ENCODE measurements around the gene NDUFV2.

DNA sequence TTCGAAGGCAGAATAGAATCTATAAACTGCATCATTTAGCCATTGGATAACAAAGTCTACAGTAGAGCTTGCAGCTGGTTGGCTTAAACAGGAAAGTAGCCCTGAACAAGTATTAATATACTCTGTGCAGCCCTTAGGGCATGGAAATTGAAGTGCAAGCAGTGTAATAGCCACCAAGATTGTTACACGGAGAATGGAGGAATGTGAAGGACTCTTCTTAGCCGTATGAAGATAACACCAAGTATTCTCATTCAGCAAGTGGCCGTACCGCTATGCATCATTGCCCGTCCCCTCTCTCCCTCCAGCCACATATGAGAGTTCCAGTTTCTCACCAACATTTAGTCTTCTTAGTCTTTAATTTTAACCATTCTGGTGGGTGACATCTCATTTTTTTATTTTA, 74.5 kb downstream of the NDUFV2 start:
- TF ChIP-seq, protein P1, sequence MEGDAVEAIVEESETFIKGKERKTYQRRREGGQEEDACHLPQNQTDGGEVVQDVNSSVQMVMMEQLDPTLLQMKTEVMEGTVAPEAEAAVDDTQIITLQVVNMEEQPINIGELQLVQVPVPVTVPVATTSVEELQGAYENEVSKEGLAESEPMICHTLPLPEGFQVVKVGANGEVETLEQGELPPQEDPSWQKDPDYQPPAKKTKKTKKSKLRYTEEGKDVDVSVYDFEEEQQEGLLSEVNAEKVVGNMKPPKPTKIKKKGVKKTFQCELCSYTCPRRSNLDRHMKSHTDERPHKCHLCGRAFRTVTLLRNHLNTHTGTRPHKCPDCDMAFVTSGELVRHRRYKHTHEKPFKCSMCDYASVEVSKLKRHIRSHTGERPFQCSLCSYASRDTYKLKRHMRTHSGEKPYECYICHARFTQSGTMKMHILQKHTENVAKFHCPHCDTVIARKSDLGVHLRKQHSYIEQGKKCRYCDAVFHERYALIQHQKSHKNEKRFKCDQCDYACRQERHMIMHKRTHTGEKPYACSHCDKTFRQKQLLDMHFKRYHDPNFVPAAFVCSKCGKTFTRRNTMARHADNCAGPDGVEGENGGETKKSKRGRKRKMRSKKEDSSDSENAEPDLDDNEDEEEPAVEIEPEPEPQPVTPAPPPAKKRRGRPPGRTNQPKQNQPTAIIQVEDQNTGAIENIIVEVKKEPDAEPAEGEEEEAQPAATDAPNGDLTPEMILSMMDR (IDR thresholded peaks at IDR 0.05) = no peak
- no peak for TF ChIP-seq POLR2A (IDR thresholded peaks at IDR 0.05)
